Measurements from ENCODE around the gene SLC10A3. TPM values are rescaled to one million over a fixed set of nuclear protein-coding genes. Genes with fewer than 3 reads are reported as not detected.

Gene SLC10A3
- total RNA-seq, 2 experiments from 2014 or later = 24.3 to 24.9 TPM

- Mint-ChIP-seq H3K27me3 (no peaks in the 10 kb centered on the region), H3K36me3 (peaks cover 2% of the 10 kb centered on the region), H3K9me3 (ENCODE audit: low read depth) (no peaks in the 10 kb centered on the region), H3K4me3 (peak overlapping the region; percentile 63), H3K27ac (no peak overlapping the region), H3K4me1 (peaks cover 39% of the 10 kb centered on the region)
- ATAC-seq (peak; percentile 4), DNase-seq (peak; percentile 56)
- CTCF ChIA-PET = interaction anchor here (1.0 to 1.6 kb wide), 4 partner anchors 42 to 113 kb away, joined by 3 read pairs; no protein-coding TSS in a partner anchor
Measured at GRCh38 chrX:154486052-154486395, 4.4 kb downstream of the SLC10A3 start.

DNA sequence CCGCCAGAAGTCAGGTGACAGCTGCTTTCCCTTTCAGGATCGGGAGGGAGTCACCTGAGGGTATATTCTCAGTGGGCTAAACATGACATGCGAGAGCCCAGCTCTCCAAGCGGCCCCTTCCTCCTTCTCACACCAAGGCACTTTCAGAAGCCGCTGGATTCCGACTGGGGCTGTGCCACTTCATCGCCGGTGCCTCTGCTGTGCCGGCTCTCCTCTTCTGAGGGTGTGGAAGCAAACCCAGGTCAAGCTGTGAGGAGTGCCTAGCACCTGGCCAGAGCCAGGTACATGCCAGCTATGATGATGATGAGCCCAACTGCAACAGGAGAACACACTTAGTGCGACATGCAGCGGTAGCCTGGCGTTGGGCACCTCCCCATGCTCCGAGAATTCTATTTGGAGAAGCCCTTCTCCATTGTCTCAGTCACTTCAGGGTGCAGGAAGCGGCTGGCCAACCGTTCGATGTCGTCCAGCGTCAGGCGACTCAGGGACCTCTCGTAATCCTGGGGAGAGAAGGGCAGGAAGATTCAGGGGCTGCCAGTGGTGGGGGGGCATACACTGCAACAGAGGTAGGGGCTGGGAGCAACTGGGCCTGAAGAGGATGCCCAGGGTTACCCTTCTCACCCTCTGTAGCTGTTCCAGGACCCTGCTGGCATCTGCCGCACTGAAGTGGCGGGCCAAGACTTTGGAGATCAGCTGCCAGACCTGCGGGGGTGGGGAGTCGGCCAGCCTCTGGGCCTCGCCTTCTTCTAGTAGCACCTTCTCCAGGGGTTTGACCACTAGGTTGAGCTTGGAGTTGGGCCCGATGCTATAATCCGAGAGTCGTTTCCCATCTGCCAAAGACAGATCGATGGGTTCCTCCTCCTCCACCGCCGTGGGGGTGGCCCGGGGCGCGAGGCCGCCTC, 5.0 kb downstream of the SLC10A3 start:
- Mint-ChIP-seq H3K36me3 (peaks cover 2% of the 10 kb centered on the region), H3K9me3 (ENCODE audit: low read depth) (no peaks in the 10 kb centered on the region), H3K4me3 (peak overlapping the region; percentile 61), H3K27ac (peak overlapping the region; percentile 76), H3K4me1 (peaks cover 37% of the 10 kb centered on the region), H3K27me3 (no peaks in the 10 kb centered on the region)
- CTCF ChIA-PET = interaction anchor here (1.0 to 1.6 kb wide), 3 partner anchors 42 to 56 kb away, joined by 3 read pairs; no protein-coding TSS in a partner anchor
- ATAC-seq = no peak
- no peak for DNase-seq

DNA sequence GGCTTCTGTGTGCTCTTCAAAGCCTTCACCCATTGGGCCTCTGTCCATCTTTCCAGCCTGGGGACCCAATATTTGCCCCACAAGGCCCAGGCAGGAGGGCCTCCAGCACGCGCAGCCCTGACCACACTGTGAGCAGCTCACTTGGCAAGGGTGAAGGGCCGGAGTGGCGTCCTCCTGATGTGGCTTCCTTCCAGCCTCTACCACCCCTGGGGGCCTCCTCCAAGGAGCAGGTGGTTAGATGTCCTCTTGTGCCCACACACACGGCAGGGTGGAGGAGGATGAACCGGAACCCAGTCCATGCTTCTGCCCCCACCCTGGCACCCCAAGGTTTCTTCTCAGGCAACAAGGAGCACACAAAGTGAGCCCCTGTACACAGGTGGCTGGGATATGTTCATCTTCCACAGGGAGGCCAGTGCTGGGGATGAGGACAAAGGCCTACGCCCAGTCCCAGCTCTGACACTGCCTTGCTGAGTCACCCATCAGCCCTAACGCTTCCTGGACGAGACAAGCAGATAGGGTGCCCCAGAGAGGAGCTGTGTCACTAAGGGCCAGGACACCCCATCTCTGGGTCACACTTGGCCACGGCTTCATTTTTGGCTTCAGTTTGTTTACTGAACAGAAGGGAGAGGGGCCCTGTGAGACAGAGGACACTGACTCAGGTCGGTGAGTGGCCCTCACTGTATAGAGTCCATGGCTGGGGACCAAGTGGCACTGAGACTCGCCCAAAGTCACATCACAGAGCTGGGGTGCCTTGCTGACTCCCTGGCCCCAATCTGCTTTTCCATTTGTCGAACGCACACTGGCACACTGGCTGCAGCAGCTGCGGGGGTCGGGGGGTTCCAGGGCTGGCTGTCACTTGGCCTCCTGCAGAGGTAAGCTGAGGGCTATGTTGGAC, 5.9 kb downstream of the SLC10A3 start:
- no peaks in the 10 kb centered on the region for H3K9me3 Mint-ChIP-seq (ENCODE audit: low read depth)
- CTCF ChIA-PET = interaction anchor here (1.3 kb wide), 2 partner anchors 43 to 86 kb away, joined by 3 read pairs; partner anchors contain the start of gene RPL10
- peaks cover 2% of the 10 kb centered on the region for H3K36me3 Mint-ChIP-seq
- ATAC-seq (no peak), DNase-seq (no peak)
- H3K4me3 Mint-ChIP-seq = no peak overlapping the region
- H3K27ac Mint-ChIP-seq = no peak overlapping the region
- peaks cover 36% of the 10 kb centered on the region for H3K4me1 Mint-ChIP-seq
- no peaks in the 10 kb centered on the region for H3K27me3 Mint-ChIP-seq

DNA sequence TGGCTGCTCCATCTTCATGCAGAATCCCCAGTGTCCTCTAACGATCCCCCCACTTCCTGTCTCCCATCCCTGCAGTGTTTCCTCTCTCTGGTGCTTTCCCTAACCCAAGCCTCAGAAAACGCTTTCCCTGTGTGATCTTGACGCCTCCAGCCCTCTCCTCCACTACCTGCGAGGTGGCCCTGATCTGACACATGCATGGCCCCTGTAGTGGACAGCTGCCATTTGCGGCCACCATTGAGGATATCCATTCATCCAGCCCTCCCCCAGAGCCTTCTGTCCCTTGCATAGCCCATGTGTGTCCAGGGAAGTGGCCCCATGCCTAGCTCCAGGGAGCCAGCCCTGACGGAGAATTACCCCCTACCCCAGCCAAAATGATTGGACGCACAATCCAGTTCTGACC, 7.1 kb downstream of the SLC10A3 start:
- H3K4me1 Mint-ChIP-seq = peaks cover 28% of the 10 kb centered on the region
- H3K4me3 Mint-ChIP-seq = no peak overlapping the region
- no peak overlapping the region for H3K27ac Mint-ChIP-seq
- H3K9me3 Mint-ChIP-seq (ENCODE audit: low read depth) = no peaks in the 10 kb centered on the region
- ATAC-seq (no peak), DNase-seq (no peak)
- H3K27me3 Mint-ChIP-seq = no peaks in the 10 kb centered on the region
- CTCF ChIA-PET = interaction anchor here (1.3 kb wide), 1 partner anchor 85 kb away, joined by 3 read pairs; the partner anchor contains the start of gene RPL10
- peaks cover 2% of the 10 kb centered on the region for H3K36me3 Mint-ChIP-seq

DNA sequence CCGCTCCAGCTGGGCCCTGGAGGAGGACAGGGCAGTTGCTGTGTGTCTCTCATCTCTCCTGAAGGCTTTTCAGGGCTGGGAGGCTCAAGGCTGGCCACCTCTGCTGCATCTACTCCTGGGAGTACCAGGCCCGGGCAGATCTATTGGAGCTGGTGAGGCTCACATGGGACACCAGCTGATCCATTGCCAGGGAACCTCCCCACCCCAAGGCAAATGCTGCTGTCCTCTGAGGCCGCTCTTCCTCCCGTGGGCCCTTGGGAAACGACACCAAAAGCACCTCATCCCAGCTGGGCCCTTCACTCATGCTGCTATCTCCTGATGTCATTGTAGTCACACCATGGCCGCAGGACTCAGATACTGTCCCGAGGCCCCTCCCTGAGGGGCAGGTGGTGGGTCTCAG, 7.6 kb downstream of the SLC10A3 start:
- Mint-ChIP-seq H3K9me3 (ENCODE audit: low read depth) (no peaks in the 10 kb centered on the region), H3K4me1 (peaks cover 27% of the 10 kb centered on the region), H3K36me3 (peaks cover 2% of the 10 kb centered on the region), H3K27me3 (no peaks in the 10 kb centered on the region), H3K27ac (no peak overlapping the region), H3K4me3 (no peak overlapping the region)
- ATAC-seq (no peak), DNase-seq (no peak)
- CTCF ChIA-PET = interaction anchor here (0.6 kb wide), 1 partner anchor 820 kb away, joined by 6 read pairs; no protein-coding TSS in a partner anchor

DNA sequence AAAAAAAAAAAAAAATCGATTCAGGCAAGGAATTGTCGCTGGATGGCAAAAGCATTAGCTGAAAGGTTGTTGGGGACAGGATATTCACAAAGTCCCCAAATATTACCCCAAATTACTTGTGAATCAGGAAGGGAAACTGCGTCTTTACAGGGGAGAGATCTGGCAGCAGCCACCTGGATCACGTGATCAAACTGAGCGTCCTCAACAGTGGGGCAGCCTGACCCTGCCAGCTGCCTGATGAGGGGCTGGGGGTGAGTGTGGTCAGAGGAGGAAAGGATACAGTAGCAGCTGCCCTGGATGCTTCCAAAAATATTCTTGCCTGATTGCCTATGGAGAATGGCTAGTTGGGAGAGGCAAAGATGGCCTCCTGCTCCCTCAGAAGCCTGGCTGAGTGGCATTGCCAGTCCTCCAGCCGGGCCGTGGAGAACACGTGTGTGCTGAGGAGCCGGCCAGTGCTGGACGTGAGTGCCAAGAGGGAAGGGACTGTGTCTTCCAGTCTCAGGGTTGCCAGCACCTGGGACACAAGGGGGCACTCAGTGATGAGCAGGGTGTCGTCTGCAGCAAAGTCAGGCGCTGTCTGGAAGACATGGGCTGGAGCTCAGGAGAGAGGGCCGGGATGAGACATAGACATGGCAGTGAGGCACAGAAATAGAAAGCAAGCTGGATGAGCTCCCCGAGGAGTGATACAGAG, 8.4 kb downstream of the SLC10A3 start:
- Mint-ChIP-seq H3K27me3 (no peaks in the 10 kb centered on the region), H3K27ac (no peak overlapping the region), H3K36me3 (peaks cover 2% of the 10 kb centered on the region), H3K4me1 (peaks cover 30% of the 10 kb centered on the region), H3K4me3 (peak overlapping the region; percentile 9), H3K9me3 (ENCODE audit: low read depth) (no peaks in the 10 kb centered on the region)
- DNase-seq (no peak), ATAC-seq (no peak)
- CTCF ChIA-PET = interaction anchor here (0.6 to 1.2 kb wide), 2 partner anchors 108 to 819 kb away, joined by 3 to 6 read pairs; no protein-coding TSS in a partner anchor

- H3K27me3 Mint-ChIP-seq = no peaks in the 10 kb centered on the region
- H3K4me1 Mint-ChIP-seq = peaks cover 35% of the 10 kb centered on the region
- no peak overlapping the region for H3K4me3 Mint-ChIP-seq
- no peak overlapping the region for H3K27ac Mint-ChIP-seq
- CTCF ChIA-PET = interaction anchor here (1.2 kb wide), 1 partner anchor 108 kb away, joined by 3 read pairs; no protein-coding TSS in a partner anchor
- DNase-seq = no peak
- peaks cover 2% of the 10 kb centered on the region for H3K36me3 Mint-ChIP-seq
- no peak for ATAC-seq
- H3K9me3 Mint-ChIP-seq (ENCODE audit: low read depth) = no peaks in the 10 kb centered on the region
Measured at GRCh38 chrX:154481195-154481594, 9.2 kb downstream of the SLC10A3 start.

- Mint-ChIP-seq H3K4me1 (peaks cover 30% of the 10 kb centered on the region), H3K9me3 (ENCODE audit: low read depth) (no peaks in the 10 kb centered on the region), H3K27ac (peak within 1 kb of the TSS; percentile 85), H3K27me3 (no peaks in the 10 kb centered on the region), H3K4me3 (peak within 1 kb of the TSS; percentile 77), H3K36me3 (peaks cover 4% of the 10 kb centered on the region)
- ATAC-seq = peak; percentile 96
- peak; percentile 95 for DNase-seq
- CTCF ChIA-PET = interaction anchor here (1.0 kb wide), 1 partner anchor 48 kb away, joined by 4 read pairs; no protein-coding TSS in a partner anchor
Measured at GRCh38 chrX:154478728-154479622, 11.5 kb downstream of the SLC10A3 start, which contains the start of gene LAGE3. Gene LAGE3, minus strand, starts transcription at chrX:154479281. Its CDS starts 366 bp downstream, at chrX:154478915.

GRCh38 chrX:154477891-154478477, 12.4 kb downstream of the SLC10A3 start:
- ATAC-seq = no peak
- peaks cover 29% of the 10 kb centered on the region for H3K4me1 Mint-ChIP-seq
- H3K4me3 Mint-ChIP-seq = peak overlapping the region; percentile 77
- H3K27ac Mint-ChIP-seq = peak overlapping the region; percentile 76
- CTCF ChIA-PET = interaction anchor here (1.0 to 1.6 kb wide), 2 partner anchors 19 to 49 kb away, joined by 4 read pairs; partner anchors contain the start of gene PLXNA3
- H3K9me3 Mint-ChIP-seq (ENCODE audit: low read depth) = no peaks in the 10 kb centered on the region
- no peak for DNase-seq
- H3K36me3 Mint-ChIP-seq = peaks cover 2% of the 10 kb centered on the region
- no peaks in the 10 kb centered on the region for H3K27me3 Mint-ChIP-seq

DNA sequence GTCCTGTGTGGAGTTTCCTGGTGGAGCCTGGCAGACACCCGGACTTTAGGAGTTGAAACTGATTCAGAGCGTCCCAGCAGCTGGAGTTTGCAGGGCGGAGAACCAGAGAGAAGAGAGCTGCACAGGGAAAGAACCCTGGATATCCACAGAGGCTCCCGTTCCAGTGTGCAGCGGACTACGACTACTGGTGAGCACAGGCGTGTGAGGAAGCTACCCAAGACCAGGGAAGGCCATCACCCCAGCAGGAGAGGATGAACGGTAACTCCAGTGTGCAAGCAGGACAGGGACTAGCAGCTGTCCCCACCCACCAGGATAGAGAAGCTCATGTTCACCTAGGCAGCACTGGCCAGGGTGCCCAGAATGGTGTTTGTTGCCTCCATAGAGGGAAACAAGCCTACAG, 13.6 kb downstream of the SLC10A3 start:
- no peak for DNase-seq
- no peak for ATAC-seq
- peaks cover 26% of the 10 kb centered on the region for H3K4me1 Mint-ChIP-seq
- H3K36me3 Mint-ChIP-seq = peaks cover 2% of the 10 kb centered on the region
- H3K27me3 Mint-ChIP-seq = no peaks in the 10 kb centered on the region
- H3K9me3 Mint-ChIP-seq (ENCODE audit: low read depth) = no peaks in the 10 kb centered on the region
- no peak overlapping the region for H3K27ac Mint-ChIP-seq
- CTCF ChIA-PET = interaction anchor here (1.4 to 1.6 kb wide), 2 partner anchors 15 to 18 kb away, joined by 4 to 5 read pairs; partner anchors contain the start of gene PLXNA3
- no peak overlapping the region for H3K4me3 Mint-ChIP-seq

GRCh38 chrX:154473683-154474082, 16.7 kb downstream of the SLC10A3 start:
- ATAC-seq = no peak
- CTCF ChIA-PET = no interaction called here
- H3K27ac Mint-ChIP-seq = peak overlapping the region; percentile 38
- H3K4me1 Mint-ChIP-seq = peaks cover 23% of the 10 kb centered on the region
- DNase-seq = no peak
- H3K9me3 Mint-ChIP-seq (ENCODE audit: low read depth) = no peaks in the 10 kb centered on the region
- no peaks in the 10 kb centered on the region for H3K27me3 Mint-ChIP-seq
- no peak overlapping the region for H3K4me3 Mint-ChIP-seq
- H3K36me3 Mint-ChIP-seq = peaks cover 5% of the 10 kb centered on the region

All from activated CD8-positive, alpha-beta memory T cell treated with anti-CD3 and anti-CD28 coated beads, Interleukin-2, amount 10 ng/mL, durations not matched to agents 7 days and 5 days (primary cell).